ENCODE results near the gene VEGFB.

VEGFB gene

GRCh38 chr11:64252003-64252872 is 17.9 kb downstream of the VEGFB start:
- H3K27ac Mint-ChIP-seq, result no peak overlapping the region

GRCh38 chr11:64253043-64253442 is 18.7 kb downstream of the VEGFB start:
- Mint-ChIP-seq H3K9me3 (no peaks in the 10 kb centered on the region), H3K36me3 (ENCODE audit: low read depth) (peaks cover 5% of the 10 kb centered on the region), H3K4me1 (peaks cover 44% of the 10 kb centered on the region), H3K27ac (no peak overlapping the region), H3K4me3 (peak overlapping the region; percentile 28), H3K27me3 (ENCODE audit: low read depth, poor library complexity) (peaks cover 2% of the 10 kb centered on the region)
- DNase-seq, result no peak
- no peak for TF ChIP-seq CTCF (IDR thresholded peaks at IDR 0.05)

More at GRCh38 chr11:64252003-64252872, 17.9 kb downstream of the VEGFB start:
- peaks cover 49% of the 10 kb centered on the region for H3K4me1 Mint-ChIP-seq
- no peak for DNase-seq
- no peaks in the 10 kb centered on the region for H3K9me3 Mint-ChIP-seq
- no peaks in the 10 kb centered on the region for H3K36me3 Mint-ChIP-seq (ENCODE audit: low read depth)
- H3K27me3 Mint-ChIP-seq (ENCODE audit: low read depth, poor library complexity), result peaks cover 3% of the 10 kb centered on the region
- peak overlapping the region; percentile 92 for H3K4me3 Mint-ChIP-seq
- no peak for TF ChIP-seq CTCF (IDR thresholded peaks at IDR 0.05)

GRCh38 chr11:64253481-64253880 is 19.1 kb downstream of the VEGFB start:
- peaks cover 40% of the 10 kb centered on the region for H3K4me1 Mint-ChIP-seq
- no peaks in the 10 kb centered on the region for H3K27me3 Mint-ChIP-seq (ENCODE audit: low read depth, poor library complexity)
- peaks cover 5% of the 10 kb centered on the region for H3K36me3 Mint-ChIP-seq (ENCODE audit: low read depth)
- H3K9me3 Mint-ChIP-seq, result no peaks in the 10 kb centered on the region
- DNase-seq, result no peak
- TF ChIP-seq CTCF (IDR thresholded peaks at IDR 0.05), result no peak
- H3K27ac Mint-ChIP-seq, result no peak overlapping the region
- peak overlapping the region; percentile 28 for H3K4me3 Mint-ChIP-seq

GRCh38 chr11:64254326-64254725 is 19.9 kb downstream of the VEGFB start:
- Mint-ChIP-seq H3K27me3 (ENCODE audit: low read depth, poor library complexity) (no peaks in the 10 kb centered on the region), H3K4me1 (peaks cover 34% of the 10 kb centered on the region), H3K36me3 (ENCODE audit: low read depth) (peaks cover 7% of the 10 kb centered on the region), H3K4me3 (no peak overlapping the region), H3K9me3 (no peaks in the 10 kb centered on the region), H3K27ac (no peak overlapping the region)
- no peak for DNase-seq
- TF ChIP-seq CTCF (IDR thresholded peaks at IDR 0.05), result no peak

- Mint-ChIP-seq H3K9me3 (no peaks in the 10 kb centered on the region), H3K4me1 (peaks cover 31% of the 10 kb centered on the region), H3K27me3 (ENCODE audit: low read depth, poor library complexity) (peaks cover 2% of the 10 kb centered on the region), H3K36me3 (ENCODE audit: low read depth) (peaks cover 17% of the 10 kb centered on the region), H3K27ac (no peak overlapping the region), H3K4me3 (no peak overlapping the region)
- TF ChIP-seq CTCF (IDR thresholded peaks at IDR 0.05), result no peak
- no peak for DNase-seq
Observed at GRCh38 chr11:64255135-64256128, 21.0 kb downstream of the VEGFB start.
